K562 (cell line): ENCODE results near the gene BCL7C. TPM values are rescaled to one million over a fixed set of nuclear protein-coding genes. Genes with fewer than 3 reads are reported as not detected.
A peak's percentile ranks its signal among the peaks of the same experiment; 100 is the strongest.

Experiments used
- BRD9 ChIP-seq: fragments of 450-650 bp; IDR thresholded peaks from 2 replicates; pipeline ENCODE4 v1.6.1; 2018; ENCODE audit warnings: low read depth; ENCODE audit not compliant: partially characterized antibody
- FOXP1 ChIP-seq: sonication (generic); formaldehyde crosslinking; IDR thresholded peaks from 2 replicates; pipeline ENCODE4 v1.8.0; 2022; ENCODE audit warnings: mild to moderate bottlenecking, missing genetic modification reagents
- JUNB ChIP-seq: fragments of 450-650 bp; formaldehyde crosslinking; conservative IDR thresholded peaks from 2 replicates; pipeline ENCODE4 v1.4.0; 2020; ENCODE audit warnings: mild to moderate bottlenecking
- KDM2B ChIP-seq: fragments of 250-450 bp; sonication (Bioruptor Pico); IDR thresholded peaks from 2 replicates; pipeline ENCODE4 v1.8.0; 2021; ENCODE audit warnings: mild to moderate bottlenecking, moderate library complexity
- MCM3 ChIP-seq: fragments of 450-650 bp; IDR thresholded peaks from 2 replicates; pipeline ENCODE4 v1.6.1; 2016
- PHF8 ChIP-seq: fragments of 200-600 bp; sonication (generic); IDR thresholded peaks from 2 replicates; pipeline ENCODE4 v1.6.1; 2012; ENCODE audit warnings: mixed run types, mild to moderate bottlenecking, inconsistent platforms, low read length, moderate library complexity, borderline replicate concordance
- TRIM28 ChIP-seq: fragments of 450-650 bp; IDR thresholded peaks from 2 replicates; pipeline ENCODE4 v1.6.1; 2017
- XRCC4 ChIP-seq: IDR thresholded peaks from one replicate; pipeline ENCODE4 v1.6.1; 2011; ENCODE audit not compliant: insufficient read depth, insufficient read length; ENCODE audit errors: extremely low read depth
- ZNF146 ChIP-seq: IDR thresholded peaks from one replicate; pipeline ENCODE4 v1.6.1; 2018; ENCODE audit warnings: missing compliant biosample characterization; ENCODE audit not compliant: unreplicated experiment
- ZNF232 ChIP-seq: sonication (generic); formaldehyde crosslinking; IDR thresholded peaks from 2 replicates; pipeline ENCODE4 v1.8.0; 2022; ENCODE audit warnings: mild to moderate bottlenecking, missing genetic modification reagents
- ZNF561 ChIP-seq: fragments of 450-650 bp; formaldehyde crosslinking; conservative IDR thresholded peaks from 2 replicates; pipeline ENCODE4 v1.4.0; 2020; ENCODE audit warnings: mild to moderate bottlenecking, moderate library complexity
- ZNF583 ChIP-seq: fragments of 250-450 bp; sonication (Bioruptor Pico); IDR thresholded peaks from 2 replicates; pipeline ENCODE4 v1.4.0; 2020
- ZNF589 ChIP-seq: fragments of 200-800 bp; sonication (Bioruptor generic); IDR thresholded peaks from 2 replicates; pipeline ENCODE4 v1.6.1; 2016; ENCODE audit warnings: low read depth, missing genetic modification characterization, missing compliant biosample characterization
- polyA plus RNA-seq, 8 experiments: library from polyadenylated mRNA; depleted of rRNA in 4 of 8; stranded (reverse) in 5 of 8; unstranded in 3 of 8; fragments of >200 nt; fragmentation: Nextera tagmentation in 2 of 8; fragmentation: Illumina TruSeq in 1 of 8; extraction: Ambion mirVana in 2 of 8; extraction: Trizol in 1 of 8; gene quantifications; 2 replicates each; pipeline versions ENCODE4 v1.2.1 to v1.2.3, GENCODE V29; 2011 to 2014; ENCODE audit warnings: inconsistent platforms in 1 of 8, missing spikeins in 1 of 8
- total RNA-seq, 7 experiments: library from RNA; depleted of rRNA in 6 of 7; stranded (reverse); fragments of >200 nt in 6 of 7; fragmentation: Illumina TruSeq in 2 of 7; extraction: Trizol in 2 of 7; gene quantifications; 2 replicates each; pipeline versions ENCODE4 v1.2.1 to v1.2.3, GENCODE V29; 2011 to 2021; ENCODE audit warnings: low replicate concordance in 1 of 7
- TF ChIP-seq, protein P1 (sequence below), 3 experiments: fragments of 200-800 bp in 1 of 3; sonication (Bioruptor generic) in 1 of 3; sonication (generic) in 1 of 3; formaldehyde crosslinking in 1 of 3; IDR thresholded peaks; 2 replicates each; pipeline versions ENCODE4 v1.6.1 to v1.8.0; 2016 to 2022; ENCODE audit warnings: mild to moderate bottlenecking in 2 of 3, missing compliant biosample characterization in 2 of 3, missing genetic modification characterization in 2 of 3, missing genetic modification reagents in 1 of 3
- TF ChIP-seq, protein P2 (sequence below): fragments of 450-650 bp; IDR thresholded peaks from 2 replicates; pipeline ENCODE4 v1.7.1; 2018; ENCODE audit warnings: mild to moderate bottlenecking, low read depth; ENCODE audit not compliant: partially characterized antibody
- TF ChIP-seq, protein P3 (sequence below), 2 experiments: fragments of 450-650 bp; IDR thresholded peaks; 2 replicates each; pipeline ENCODE4 v1.6.1; 2016
- TF ChIP-seq, protein P4 (sequence below): sonication (generic); formaldehyde crosslinking; IDR thresholded peaks from 2 replicates; pipeline ENCODE4 v1.8.0; 2023; ENCODE audit warnings: mild to moderate bottlenecking, missing genetic modification reagents

BCL7C gene
- total and polyA plus RNA-seq, 9 of the 15 experiments (the other 6 are each of a cell fraction or from before 2014, with no cell fraction given), result 1.7 to 85.8 (median 19.6) TPM

GRCh38 chr16:30921748-30922419, 28.0 kb upstream of the BCL7C start (continued):
- TF ChIP-seq, protein P1, sequence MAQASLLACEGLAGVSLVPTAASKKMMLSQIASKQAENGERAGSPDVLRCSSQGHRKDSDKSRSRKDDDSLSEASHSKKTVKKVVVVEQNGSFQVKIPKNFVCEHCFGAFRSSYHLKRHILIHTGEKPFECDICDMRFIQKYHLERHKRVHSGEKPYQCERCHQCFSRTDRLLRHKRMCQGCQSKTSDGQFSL (CRISPR knock-in tag; IDR thresholded peaks at IDR 0.05), result no peak
- TF ChIP-seq, protein P1 (tag; IDR thresholded peaks at IDR 0.05), result no peak
- no peak for TF ChIP-seq ZNF583 (CRISPR knock-in tag)
- no peak for TF ChIP-seq ZNF561 (CRISPR knock-in tag)
- peak; percentile 46; the same call in 1 of the 2 replicates for TF ChIP-seq PHF8
- no peak for TF ChIP-seq TRIM28
- TF ChIP-seq XRCC4, result no peak
- peak; percentile 47 for TF ChIP-seq BRD9
- TF ChIP-seq, protein P2, sequence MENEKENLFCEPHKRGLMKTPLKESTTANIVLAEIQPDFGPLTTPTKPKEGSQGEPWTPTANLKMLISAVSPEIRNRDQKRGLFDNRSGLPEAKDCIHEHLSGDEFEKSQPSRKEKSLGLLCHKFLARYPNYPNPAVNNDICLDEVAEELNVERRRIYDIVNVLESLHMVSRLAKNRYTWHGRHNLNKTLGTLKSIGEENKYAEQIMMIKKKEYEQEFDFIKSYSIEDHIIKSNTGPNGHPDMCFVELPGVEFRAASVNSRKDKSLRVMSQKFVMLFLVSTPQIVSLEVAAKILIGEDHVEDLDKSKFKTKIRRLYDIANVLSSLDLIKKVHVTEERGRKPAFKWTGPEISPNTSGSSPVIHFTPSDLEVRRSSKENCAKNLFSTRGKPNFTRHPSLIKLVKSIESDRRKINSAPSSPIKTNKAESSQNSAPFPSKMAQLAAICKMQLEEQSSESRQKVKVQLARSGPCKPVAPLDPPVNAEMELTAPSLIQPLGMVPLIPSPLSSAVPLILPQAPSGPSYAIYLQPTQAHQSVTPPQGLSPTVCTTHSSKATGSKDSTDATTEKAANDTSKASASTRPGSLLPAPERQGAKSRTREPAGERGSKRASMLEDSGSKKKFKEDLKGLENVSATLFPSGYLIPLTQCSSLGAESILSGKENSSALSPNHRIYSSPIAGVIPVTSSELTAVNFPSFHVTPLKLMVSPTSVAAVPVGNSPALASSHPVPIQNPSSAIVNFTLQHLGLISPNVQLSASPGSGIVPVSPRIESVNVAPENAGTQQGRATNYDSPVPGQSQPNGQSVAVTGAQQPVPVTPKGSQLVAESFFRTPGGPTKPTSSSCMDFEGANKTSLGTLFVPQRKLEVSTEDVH, result no peak
- TF ChIP-seq KDM2B (CRISPR knock-in tag), result no peak
- no peak for TF ChIP-seq ZNF589 (CRISPR knock-in tag)
- TF ChIP-seq ZNF146 (CRISPR knock-in tag), result no peak
- no peak for TF ChIP-seq ZNF232 (CRISPR knock-in tag)
- TF ChIP-seq, protein P3, sequence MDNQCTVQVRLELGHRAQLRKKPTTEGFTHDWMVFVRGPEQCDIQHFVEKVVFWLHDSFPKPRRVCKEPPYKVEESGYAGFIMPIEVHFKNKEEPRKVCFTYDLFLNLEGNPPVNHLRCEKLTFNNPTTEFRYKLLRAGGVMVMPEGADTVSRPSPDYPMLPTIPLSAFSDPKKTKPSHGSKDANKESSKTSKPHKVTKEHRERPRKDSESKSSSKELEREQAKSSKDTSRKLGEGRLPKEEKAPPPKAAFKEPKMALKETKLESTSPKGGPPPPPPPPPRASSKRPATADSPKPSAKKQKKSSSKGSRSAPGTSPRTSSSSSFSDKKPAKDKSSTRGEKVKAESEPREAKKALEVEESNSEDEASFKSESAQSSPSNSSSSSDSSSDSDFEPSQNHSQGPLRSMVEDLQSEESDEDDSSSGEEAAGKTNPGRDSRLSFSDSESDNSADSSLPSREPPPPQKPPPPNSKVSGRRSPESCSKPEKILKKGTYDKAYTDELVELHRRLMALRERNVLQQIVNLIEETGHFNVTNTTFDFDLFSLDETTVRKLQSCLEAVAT (IDR thresholded peaks at IDR 0.05), result peak in 1 of 2 experiments; percentile 92; a peak in 2 of 4 replicates
- no peak for TF ChIP-seq JUNB (CRISPR knock-in tag)
- TF ChIP-seq, protein P4, sequence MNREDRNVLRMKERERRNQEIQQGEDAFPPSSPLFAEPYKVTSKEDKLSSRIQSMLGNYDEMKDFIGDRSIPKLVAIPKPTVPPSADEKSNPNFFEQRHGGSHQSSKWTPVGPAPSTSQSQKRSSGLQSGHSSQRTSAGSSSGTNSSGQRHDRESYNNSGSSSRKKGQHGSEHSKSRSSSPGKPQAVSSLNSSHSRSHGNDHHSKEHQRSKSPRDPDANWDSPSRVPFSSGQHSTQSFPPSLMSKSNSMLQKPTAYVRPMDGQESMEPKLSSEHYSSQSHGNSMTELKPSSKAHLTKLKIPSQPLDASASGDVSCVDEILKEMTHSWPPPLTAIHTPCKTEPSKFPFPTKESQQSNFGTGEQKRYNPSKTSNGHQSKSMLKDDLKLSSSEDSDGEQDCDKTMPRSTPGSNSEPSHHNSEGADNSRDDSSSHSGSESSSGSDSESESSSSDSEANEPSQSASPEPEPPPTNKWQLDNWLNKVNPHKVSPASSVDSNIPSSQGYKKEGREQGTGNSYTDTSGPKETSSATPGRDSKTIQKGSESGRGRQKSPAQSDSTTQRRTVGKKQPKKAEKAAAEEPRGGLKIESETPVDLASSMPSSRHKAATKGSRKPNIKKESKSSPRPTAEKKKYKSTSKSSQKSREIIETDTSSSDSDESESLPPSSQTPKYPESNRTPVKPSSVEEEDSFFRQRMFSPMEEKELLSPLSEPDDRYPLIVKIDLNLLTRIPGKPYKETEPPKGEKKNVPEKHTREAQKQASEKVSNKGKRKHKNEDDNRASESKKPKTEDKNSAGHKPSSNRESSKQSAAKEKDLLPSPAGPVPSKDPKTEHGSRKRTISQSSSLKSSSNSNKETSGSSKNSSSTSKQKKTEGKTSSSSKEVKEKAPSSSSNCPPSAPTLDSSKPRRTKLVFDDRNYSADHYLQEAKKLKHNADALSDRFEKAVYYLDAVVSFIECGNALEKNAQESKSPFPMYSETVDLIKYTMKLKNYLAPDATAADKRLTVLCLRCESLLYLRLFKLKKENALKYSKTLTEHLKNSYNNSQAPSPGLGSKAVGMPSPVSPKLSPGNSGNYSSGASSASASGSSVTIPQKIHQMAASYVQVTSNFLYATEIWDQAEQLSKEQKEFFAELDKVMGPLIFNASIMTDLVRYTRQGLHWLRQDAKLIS (CRISPR knock-in tag), result peak; percentile 79; the same call in 1 of the 2 replicates
- TF ChIP-seq MCM3, result no peak
- peak; percentile 69; the same call in 1 of the 2 replicates for TF ChIP-seq FOXP1 (CRISPR knock-in tag)
